Stimulated activated CD8-positive, alpha-beta memory T cell treated with anti-CD3 and anti-CD28 coated beads, Interleukin-7, amount 100 ng/mL, for 4 hours (primary cell): ENCODE measurements around the gene NPTN.
"Not testable (repeated sequence)": the region's sequence is repeated elsewhere in the genome, so short reads cannot be mapped to it uniquely, and the experiment has no call there.

Source experiments
- DNase-seq, 2 donors: peaks; one replicate each; pipeline ENCODE4 v3.0.0-alpha.2; 2020; ENCODE audit warnings: low read depth in 2 of 2

NPTN gene

GRCh38 chr15:73600413-73601335, 32.5 kb downstream of the NPTN start:
- DNase-seq, result no peak

GRCh38 chr15:73599934-73600333, 33.3 kb downstream of the NPTN start:
- DNase-seq, result no peak

DNA sequence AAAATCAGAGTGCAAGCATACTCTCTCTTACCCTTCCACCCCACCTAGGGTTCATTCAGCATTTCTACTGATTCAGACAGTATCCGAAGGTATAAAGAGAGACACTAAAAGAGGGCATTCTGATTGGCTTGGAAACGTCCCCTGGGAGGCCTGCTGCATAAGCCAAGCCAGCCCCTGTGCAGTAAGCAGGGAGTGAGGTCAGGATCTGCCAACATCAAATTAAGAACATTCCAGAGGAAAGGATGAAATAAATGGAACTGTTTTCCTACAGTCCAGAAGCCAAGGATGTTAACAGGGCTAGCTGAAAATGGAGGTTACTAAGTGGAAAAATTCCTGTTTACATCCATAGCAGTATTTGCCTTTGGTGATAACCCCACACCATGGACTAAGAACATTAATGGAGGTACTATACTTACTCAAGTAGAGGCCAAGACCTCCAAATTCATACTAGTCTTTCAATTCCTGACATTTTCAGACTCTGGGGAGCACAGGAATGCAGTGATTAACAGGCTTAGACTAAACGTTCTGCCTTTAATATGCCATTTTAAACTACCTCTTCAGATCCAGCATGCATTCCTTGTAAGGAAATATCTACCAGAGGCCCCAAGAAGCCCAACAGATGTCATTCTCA, 34.5 kb downstream of the NPTN start:
- no peak for DNase-seq

DNA sequence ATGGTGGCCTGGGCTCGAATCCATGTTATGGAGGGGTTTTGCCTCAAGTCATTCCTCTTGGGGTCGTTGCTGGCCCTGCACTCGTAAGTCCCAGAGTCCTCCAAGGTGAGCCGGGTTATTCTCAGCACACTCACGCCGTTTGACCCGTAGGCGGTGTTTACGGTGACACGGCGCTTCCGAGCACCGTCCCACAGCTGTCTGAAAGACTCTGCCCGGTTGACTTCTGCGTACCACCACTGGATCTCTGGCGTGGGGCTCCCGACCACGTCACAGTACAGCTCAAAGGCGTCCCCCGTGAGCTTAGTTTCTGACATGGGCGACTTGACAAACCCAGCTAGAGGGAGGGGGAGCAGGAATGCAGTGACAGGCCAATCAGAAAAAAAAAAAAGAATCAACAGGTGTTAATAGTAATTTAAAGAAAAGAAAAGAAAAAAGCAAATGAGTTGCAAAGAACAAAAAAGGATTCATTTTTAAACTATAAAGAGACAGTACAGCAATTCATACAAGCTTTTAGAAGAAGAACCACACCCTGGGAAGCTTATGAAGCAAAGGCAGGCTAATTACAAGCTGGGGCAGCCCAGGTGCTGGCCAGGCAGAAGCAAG, 36.1 kb downstream of the NPTN start:
- DNase-seq, result no peak

DNA sequence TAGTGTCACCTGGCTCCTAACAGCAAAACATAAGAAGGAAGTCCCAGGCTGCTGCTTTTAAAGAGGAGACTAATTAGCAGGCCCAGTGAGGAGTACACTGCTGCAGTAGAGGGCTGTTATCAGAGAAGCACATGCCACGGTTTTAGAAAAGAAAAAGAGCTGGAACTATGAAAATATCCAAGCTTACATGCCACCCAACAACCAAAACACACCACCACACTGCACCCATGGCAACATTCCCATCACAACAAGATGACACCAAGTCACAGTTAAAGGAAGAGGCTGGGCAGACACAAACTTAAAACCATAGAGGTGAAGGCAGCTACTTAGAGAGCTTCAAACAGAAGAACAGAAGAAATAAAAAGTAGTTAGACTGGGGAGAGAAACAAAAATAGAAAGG, 37.0 kb downstream of the NPTN start:
- DNase-seq, result no peak

GRCh38 chr15:73594109-73594508, 39.1 kb downstream of the NPTN start:
- DNase-seq, result no peak

DNA sequence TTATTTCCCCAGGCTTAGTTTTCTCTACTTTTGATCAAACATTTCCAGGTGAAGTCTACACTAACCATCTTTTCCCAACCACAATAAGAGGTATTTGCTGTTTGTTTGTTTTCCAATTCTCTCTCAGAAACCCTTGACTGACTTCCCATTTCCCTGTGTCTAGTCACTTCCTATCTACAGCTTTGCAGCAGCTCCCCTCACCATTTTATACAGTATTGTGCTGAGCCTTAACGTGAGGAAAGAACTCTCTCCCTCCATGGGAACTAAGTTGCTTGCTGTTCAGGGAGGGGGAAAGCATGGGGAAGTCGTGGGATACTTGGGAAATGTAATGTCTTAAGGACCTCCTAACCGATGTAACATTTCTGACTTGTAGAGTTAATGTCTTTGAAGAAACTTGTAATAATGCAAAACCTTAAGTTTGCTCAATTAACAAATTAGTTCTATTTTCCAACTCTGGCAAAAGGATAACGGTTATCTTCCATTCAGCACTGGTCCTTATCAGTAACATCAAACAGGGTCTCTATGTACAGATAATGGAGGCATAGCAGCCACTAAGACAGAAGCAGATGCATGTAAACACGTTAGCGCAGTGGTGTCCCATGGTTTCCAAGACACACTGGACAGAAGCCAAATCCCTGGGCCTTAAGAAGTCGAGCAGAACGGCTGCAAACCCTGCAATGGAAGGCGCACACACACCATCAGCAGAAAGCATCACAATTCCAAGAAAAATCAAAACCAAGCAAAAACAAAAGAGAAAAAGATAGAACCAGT, 39.7 kb downstream of the NPTN start:
- DNase-seq, result no peak

- no peak for DNase-seq
Measured at GRCh38 chr15:73590263-73590662, 42.9 kb downstream of the NPTN start.

- DNase-seq, result no peak
Measured at GRCh38 chr15:73589766-73590165, 43.4 kb downstream of the NPTN start.

DNA sequence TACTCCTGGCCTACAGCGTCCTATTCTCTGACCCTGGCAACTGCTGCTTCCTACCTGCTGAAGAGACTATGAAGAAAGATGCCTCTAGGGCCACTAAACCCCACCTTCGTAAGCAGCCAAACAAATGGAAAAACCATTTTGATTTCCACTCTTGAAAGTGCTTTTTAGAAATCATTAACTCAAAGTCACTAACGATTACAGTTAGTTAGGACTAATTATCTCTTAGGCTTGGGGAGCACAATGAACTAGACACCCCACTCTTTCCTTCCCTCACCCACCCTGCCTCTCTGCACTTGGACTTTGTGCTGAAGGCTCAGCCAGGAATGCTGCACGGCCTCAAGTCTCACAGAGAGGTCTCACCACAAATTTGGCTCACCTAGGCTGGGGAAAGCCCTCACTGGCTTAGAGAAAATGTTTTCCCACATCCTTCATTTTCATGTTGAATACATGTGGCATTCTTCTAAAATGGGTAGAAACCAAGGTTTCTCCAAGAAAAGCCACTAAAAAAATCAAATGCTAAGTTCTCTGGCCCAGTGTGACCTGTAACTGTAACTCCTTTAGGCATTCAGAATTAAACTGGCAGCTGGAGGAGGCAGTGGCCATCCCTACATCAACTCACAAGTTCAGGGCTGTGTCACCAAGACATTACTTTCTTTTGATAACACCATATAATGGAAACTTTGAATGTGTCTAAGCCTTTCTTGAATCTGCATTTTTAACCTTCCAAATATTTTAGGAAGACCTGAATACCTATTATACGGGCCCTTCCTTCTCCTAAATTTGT, 47.1 kb downstream of the NPTN start:
- DNase-seq, result no peak

GRCh38 chr15:73584699-73585420, 48.3 kb downstream of the NPTN start:
- no peak for DNase-seq

- no peak for DNase-seq
Measured at GRCh38 chr15:73583544-73583943, 49.6 kb downstream of the NPTN start.

GRCh38 chr15:73582851-73583379, 50.3 kb downstream of the NPTN start:
- no peak for DNase-seq

GRCh38 chr15:73578026-73578425, 55.2 kb downstream of the NPTN start:
- DNase-seq, result no peak

DNA sequence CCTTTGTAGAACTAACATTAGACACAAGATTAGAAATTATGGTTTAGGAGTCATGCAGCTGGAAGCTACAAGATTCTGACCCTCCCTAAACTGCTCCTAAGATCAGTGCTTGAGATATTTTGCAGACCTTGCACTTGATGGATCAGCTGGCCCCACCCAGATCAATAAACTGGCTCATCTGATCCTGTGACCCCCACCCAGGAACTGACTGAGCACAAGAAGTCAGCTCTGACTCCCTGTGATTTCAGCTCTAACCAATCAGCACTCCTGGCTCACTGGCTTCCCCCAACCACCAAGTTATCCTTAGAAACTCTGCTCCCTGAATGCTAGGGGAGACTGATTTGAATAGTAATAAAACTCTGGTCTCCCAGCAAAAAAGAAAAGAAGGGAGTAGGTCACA, 55.6 kb downstream of the NPTN start:
- not testable (repeated sequence) for DNase-seq

GRCh38 chr15:73575636-73576247, 57.4 kb downstream of the NPTN start:
- no peak for DNase-seq

- no peak for DNase-seq
Measured at GRCh38 chr15:73573572-73573971, 59.6 kb downstream of the NPTN start.

DNA sequence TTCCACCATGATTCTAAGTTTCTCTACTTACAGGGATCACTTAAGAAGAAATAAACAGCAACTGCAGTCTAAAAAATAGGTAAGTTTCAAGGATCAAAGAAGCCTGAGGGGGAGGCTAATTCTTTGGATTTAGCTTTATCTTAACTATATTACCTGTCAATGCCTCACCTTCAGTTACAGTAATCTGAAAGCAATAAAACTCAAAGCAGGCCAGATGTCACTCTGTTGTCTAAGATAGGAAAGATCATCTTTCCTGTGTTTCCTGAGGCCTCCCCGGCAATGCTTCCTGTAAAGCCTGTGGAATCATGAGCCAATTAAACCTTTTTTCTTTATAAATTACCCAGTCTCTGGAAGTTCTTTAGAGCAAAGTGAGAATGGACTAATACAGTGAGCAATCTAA, 60.2 kb downstream of the NPTN start:
- DNase-seq, result no peak

- no peak for DNase-seq
Measured at GRCh38 chr15:73572296-73572695, 60.9 kb downstream of the NPTN start.

DNA sequence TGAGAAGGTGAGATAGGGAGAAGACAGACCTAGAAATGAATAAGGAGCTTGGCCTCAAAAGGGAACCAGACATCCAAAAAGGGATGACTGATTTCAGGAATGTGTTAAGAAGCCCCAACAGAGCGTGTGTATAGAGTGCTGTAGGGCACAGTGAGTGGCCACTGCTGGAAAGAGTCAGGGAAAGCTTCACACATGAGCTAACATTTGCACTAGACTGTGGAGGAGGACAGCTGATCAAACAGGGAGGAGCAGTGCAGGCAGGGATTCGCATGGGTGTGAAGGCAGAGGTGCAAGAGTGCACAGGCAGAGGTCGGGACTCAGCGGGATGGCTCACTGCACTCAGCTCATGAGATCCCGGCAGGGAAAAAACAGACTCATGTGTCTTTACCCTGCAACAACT, 61.8 kb downstream of the NPTN start:
- no peak for DNase-seq
